Measurements from ENCODE around the gene SRBD1.
A peak's percentile ranks its signal among the peaks of the same experiment; 100 is the strongest.

SRBD1 gene

GRCh38 chr2:45412754-45413379 lies 198.2 kb downstream of the SRBD1 start:
- no peak for DNase-seq

GRCh38 chr2:45409677-45410076 lies 201.4 kb downstream of the SRBD1 start:
- no peak for DNase-seq

GRCh38 chr2:45406621-45407020 lies 204.4 kb downstream of the SRBD1 start:
- no peak for DNase-seq

DNA sequence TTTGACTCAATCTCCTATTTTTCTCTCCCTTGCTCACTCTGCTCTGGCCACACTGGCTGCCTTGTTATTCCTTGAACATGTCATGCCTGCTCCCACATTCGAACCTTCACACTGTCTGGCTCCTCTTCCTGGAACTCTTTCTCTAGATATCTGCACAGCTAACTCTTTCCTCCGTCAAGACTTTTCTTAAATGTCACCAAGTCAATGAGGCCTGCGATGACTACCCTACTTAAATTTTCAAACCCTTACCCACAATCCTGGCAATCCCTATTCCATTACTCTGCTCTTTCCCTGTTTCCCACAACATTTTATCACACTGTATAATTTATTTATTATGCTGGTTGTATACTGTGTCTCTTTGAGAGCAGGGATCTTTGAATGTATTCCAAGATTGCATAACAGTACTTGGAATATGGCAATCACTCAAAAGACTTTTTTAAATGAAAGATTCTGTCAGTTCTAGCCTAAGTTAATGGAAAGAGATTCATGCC lies 206.2 kb downstream of the SRBD1 start:
- no peak for DNase-seq

GRCh38 chr2:45403036-45403435 lies 208.0 kb downstream of the SRBD1 start:
- no peak for DNase-seq

DNA sequence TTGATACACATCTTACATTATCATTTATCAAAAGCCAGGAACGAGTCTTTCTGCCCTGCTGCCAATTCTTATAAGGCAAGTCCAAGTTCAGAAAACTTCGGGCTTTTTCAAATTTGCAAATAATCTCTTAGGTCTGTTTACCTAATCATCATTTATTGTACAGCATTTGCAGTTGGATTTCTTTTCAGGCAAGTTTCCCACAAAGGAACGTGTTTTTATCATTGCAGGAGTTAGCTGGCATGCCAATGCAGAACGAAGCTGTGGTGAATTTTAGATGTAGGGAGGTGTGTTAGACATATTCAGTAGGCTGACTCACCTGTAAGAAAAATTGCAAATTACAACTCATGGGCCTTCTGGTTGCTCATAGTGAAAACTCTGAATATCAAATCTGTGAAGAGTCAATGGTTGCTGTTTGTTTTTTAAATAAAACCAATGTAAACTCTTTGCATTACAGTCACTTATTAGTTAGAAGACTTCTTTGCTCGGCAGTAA lies 209.6 kb downstream of the SRBD1 start:
- no peak for DNase-seq

DNA sequence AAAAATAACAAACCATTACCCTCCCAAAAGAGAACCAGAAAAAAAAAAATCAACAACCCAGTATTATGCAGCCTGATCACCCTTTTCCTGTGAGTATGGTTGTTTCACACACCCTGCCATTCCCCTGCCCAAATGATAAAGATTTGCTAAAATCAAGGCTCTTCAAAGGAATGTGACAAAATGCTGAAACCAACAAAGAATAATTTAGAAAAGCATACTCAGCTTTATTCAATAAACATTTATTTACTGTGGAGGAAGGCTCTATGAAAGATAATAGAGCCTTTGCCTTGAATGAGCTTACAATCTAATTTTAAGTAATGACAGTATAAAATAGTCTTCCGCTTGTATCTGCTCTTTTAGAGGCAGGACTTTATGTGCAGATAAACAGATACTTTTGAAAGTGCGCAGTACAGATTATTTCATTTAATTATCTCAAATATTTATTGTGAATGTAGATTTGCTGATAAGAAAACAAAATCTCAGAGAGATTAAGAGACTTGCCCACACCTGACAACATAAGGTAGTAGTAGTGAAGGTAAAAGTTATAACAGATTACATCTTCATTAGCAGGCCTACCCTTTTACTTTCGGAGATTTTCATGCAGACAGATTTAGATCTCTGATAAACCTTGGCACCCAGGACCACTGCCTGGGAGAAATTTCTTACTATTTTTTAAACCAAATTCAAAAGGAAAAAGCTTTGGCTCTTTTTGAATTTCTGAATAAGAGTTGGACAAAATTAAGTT lies 211.9 kb downstream of the SRBD1 start:
- no peak for DNase-seq

- no peak for DNase-seq
Measured at GRCh38 chr2:45397292-45397691, 213.8 kb downstream of the SRBD1 start.

- DNase-seq = no peak
Measured at GRCh38 chr2:45396671-45397070, 214.4 kb downstream of the SRBD1 start.

DNA sequence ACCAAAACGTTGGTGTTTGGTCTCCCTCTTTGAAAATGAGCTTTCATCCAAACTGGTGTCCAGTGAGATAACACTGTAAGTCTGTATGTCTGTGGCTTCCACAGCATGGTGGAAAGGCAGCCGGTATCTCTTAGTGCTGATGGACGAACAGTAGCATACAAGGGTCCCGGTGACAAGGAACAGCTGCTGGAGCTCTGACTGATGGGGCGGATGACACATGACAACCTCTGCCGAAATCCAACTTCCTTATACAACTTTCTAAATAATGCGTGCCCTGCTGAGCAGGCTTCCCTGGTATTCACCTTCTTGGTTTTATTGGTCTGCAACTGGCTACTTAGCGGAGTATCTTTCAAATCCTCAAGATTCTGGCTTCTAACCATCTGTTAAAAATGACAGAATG lies 216.2 kb downstream of the SRBD1 start:
- DNase-seq = no peak

GRCh38 chr2:45394216-45394615 lies 216.9 kb downstream of the SRBD1 start:
- no peak for DNase-seq

GRCh38 chr2:45391866-45392265 lies 219.2 kb downstream of the SRBD1 start:
- DNase-seq = peak; percentile 10

DNA sequence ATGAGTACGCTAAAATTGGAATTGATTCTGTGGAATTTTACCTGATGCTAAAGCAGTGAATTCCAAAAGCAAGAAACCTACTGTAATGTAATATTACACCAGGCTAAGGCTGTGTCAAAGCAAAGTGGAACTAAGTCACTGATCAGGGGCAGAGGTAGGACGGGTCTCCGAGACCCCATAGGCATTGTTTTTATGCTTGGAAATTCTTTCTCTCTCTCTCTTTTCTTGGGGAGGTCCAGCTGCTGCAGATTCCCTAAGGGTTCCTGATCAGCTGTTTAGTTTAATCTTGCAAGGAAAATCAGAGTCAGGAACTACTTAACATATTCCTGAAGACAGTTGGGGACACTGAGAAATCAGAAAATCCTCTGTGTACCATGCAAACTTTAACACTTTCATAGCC lies 220.2 kb downstream of the SRBD1 start:
- DNase-seq = no peak

- no peak for DNase-seq
Measured at GRCh38 chr2:45390441-45390840, 220.6 kb downstream of the SRBD1 start.

DNA sequence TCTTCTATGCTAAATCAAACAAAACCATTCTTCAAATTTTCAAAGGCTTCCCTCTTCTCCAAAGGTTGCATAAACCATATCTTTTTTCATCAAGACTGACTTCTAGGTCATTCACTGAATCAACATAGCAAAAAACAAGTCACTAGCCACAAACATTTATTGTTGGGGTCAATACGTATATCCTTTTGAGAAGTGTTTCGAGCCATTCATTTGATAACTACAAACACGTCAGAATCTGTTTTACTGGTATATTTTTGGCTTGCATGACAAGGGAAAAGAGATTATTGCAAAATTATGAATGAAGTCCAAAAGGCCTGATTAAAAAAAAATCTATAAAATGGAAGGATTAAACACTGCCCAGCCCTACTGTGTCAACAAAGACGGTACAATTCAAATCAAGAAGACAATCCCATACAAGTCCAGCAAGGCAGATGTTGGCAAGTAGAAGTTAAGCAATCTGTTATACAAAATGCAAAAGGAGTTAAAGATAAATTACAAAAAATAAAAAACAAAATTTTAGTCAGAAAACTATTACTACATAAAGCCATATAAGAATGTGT lies 222.4 kb downstream of the SRBD1 start:
- DNase-seq = no peak

- DNase-seq = peak; percentile 11
Measured at GRCh38 chr2:45382744-45383143, 228.3 kb downstream of the SRBD1 start.

- peak; percentile 65 for DNase-seq
Measured at GRCh38 chr2:45380131-45380836, 230.8 kb downstream of the SRBD1 start.

GRCh38 chr2:45379399-45380087 lies 231.5 kb downstream of the SRBD1 start:
- no peak for DNase-seq

DNA sequence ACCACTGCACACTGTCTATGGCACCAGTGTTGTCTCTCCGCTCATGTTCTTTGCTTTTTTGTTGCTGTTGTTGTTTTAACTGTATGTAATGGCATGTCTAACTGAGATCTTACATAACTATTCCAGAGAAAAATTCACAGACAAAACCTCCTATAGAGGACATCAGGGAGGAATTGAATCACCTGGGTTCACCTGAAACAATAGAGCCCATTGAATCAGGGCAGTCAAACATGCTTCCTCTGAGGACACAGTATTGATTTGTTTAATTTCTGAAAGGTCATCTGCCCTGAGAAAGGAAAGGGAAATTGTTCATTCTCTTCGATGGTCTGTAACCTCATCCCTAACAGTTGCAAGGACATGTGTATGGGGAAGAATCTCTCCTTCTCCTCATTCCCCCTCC lies 237.5 kb downstream of the SRBD1 start:
- DNase-seq = no peak

- DNase-seq = no peak
Measured at GRCh38 chr2:45370369-45370768, 240.7 kb downstream of the SRBD1 start.

DNA sequence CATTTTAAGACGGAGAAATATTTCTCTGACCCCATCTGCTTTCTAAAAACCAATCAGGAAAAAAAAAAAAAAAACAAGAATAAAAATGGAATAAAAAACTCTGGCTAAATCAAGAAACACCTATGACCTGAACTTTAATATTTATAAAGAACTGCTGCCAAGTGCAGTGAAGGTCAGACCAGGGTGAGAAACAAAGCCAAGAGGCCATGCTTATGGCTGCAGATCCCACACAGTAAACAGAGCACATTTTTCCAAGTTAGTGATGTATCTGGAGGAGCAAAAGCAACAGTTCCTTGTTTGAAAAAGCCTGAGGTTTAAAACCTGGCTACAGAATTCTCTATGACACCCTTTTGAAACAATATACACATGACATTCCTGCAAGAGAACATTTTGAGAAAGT lies 242.3 kb downstream of the SRBD1 start:
- DNase-seq = no peak

- DNase-seq = no peak
Measured at GRCh38 chr2:45361666-45362065, 249.4 kb downstream of the SRBD1 start.

- DNase-seq = no peak
Measured at GRCh38 chr2:45354776-45355175, 256.3 kb downstream of the SRBD1 start.
